SK-N-SH (cell line): Measurements from ENCODE around the gene HDHD2. TPM values are rescaled to one million over a fixed set of nuclear protein-coding genes. Genes with fewer than 3 reads are reported as not detected.

Experiments used
- CTCF ChIA-PET: fragments of 300-600, 350-600 bp; formaldehyde crosslinking; extraction: SDS; loops from one replicate; lab custom pipeline; 2021; lab: Yijun Ruan, JAX
- POLR2A ChIA-PET: fragments of 350-600 bp; sonication (Branson Sonifier 250); formaldehyde crosslinking; extraction: SDS; loops from one replicate; lab custom pipeline; 2020; ENCODE audit warnings: antibody characterized with exemption, inconsistent platforms; lab: Yijun Ruan, JAX
- DNase-seq: peaks from one replicate; pipeline ENCODE4 v3.0.0; 2012
- H2AFZ ChIP-seq: fragments of 200-600 bp; sonication (generic); 2 replicates; pipeline ENCODE4 v1.8.1; 2016; ENCODE audit warnings: antibody characterized with exemption, mild to moderate bottlenecking, low read depth
- H3F3A ChIP-seq: fragments of 200-600 bp; sonication (generic); replicated peaks from 2 replicates; pipeline ENCODE3; 2016; ENCODE audit warnings: antibody characterized with exemption, mild to moderate bottlenecking; ENCODE audit not compliant: insufficient read depth
- H3K27ac ChIP-seq, 2 experiments: fragments of 200-500 bp in 1 of 2; fragments of 200-600 bp in 1 of 2; sonication (Bioruptor generic) in 1 of 2; sonication (generic), shearing (Covaris generic) in 1 of 2; 2 replicates each; pipeline versions ENCODE4 v1.5.1 to v1.6.1; 2014 to 2016; ENCODE audit warnings: low read depth in 2 of 2, inconsistent platforms in 1 of 2, low read length in 1 of 2, mild to moderate bottlenecking in 1 of 2, mixed read lengths in 1 of 2
- H3K27me3 ChIP-seq: fragments of 200-600 bp; sonication (generic), shearing (Covaris generic); 2 replicates; pipeline ENCODE4 v1.6.1; 2016; ENCODE audit warnings: mixed run types; ENCODE audit not compliant: insufficient read depth
- H3K36me3 ChIP-seq, 2 experiments: fragments of 200-500 bp in 1 of 2; fragments of 200-600 bp in 1 of 2; sonication (Bioruptor generic) in 1 of 2; sonication (generic) in 1 of 2; replicated peaks in 1 of 2; 2 replicates each; pipeline versions ENCODE3 to v1.5.1; 2014 to 2016; ENCODE audit warnings: low read length in 1 of 2, mild to moderate bottlenecking in 1 of 2; ENCODE audit not compliant: insufficient read depth in 2 of 2, control insufficient read depth in 1 of 2
- H3K4me1 ChIP-seq, 2 experiments: fragments of 200-500 bp in 1 of 2; fragments of 200-600 bp in 1 of 2; sonication (Bioruptor generic) in 1 of 2; sonication (generic), shearing (Covaris generic) in 1 of 2; 2 replicates each; pipeline versions ENCODE4 v1.5.1 to v1.6.1; 2014 to 2016; ENCODE audit warnings: low read depth in 1 of 2, low read length in 1 of 2, mixed run types in 1 of 2; ENCODE audit not compliant: insufficient read depth in 2 of 2, control insufficient read depth in 1 of 2
- H3K4me2 ChIP-seq: fragments of 200-600 bp; sonication (generic), shearing (Covaris generic); 2 replicates; pipeline ENCODE4 v1.6.1; 2017; ENCODE audit warnings: mixed run types
- H3K4me3 ChIP-seq, 2 experiments: fragments of 200-500 bp in 1 of 2; fragments of 200-600 bp in 1 of 2; sonication (Bioruptor generic) in 1 of 2; sonication (generic), shearing (Covaris generic) in 1 of 2; 2 replicates each; pipeline versions ENCODE4 v1.5.1 to v1.8.1; 2014 to 2016; ENCODE audit warnings: low read depth in 2 of 2, inconsistent platforms in 1 of 2, low read length in 1 of 2, mild to moderate bottlenecking in 1 of 2, mixed read lengths in 1 of 2, moderate library complexity in 1 of 2
- H3K79me2 ChIP-seq: fragments of 200-600 bp; sonication (generic); 2 replicates; pipeline ENCODE4 v1.8.1; 2017; ENCODE audit warnings: mild to moderate bottlenecking; ENCODE audit not compliant: insufficient read depth
- H3K9ac ChIP-seq: fragments of 200-600 bp; sonication (generic); 2 replicates; pipeline ENCODE4 v1.6.1; 2017; ENCODE audit warnings: mixed run types
- H3K9me2 ChIP-seq: fragments of 200-600 bp; sonication (generic); 2 replicates; pipeline ENCODE4 v1.6.1; 2017; ENCODE audit warnings: mixed run types
- H3K9me3 ChIP-seq: fragments of 200-600 bp; sonication (generic); 2 replicates; pipeline ENCODE4 v1.6.1; 2017; ENCODE audit warnings: mixed run types, mild to moderate bottlenecking, moderate library complexity
- H4K20me1 ChIP-seq: fragments of 200-600 bp; sonication (generic); 2 replicates; pipeline ENCODE4 v1.6.1; 2017; ENCODE audit warnings: mild to moderate bottlenecking, mixed run types; ENCODE audit not compliant: insufficient read depth
- CTCF ChIP-seq: fragments of 200-600 bp; sonication (generic); IDR thresholded peaks from 2 replicates; pipeline ENCODE4 v1.6.1; 2017; ENCODE audit warnings: antibody characterized with exemption, mild to moderate bottlenecking, moderate library complexity
- RCOR1 ChIP-seq: fragments of 150-350 bp; IDR thresholded peaks from 2 replicates; pipeline ENCODE4 v1.6.1; 2017; ENCODE audit warnings: antibody characterized with exemption, low read length
- TCF12 ChIP-seq: IDR thresholded peaks from 2 replicates; pipeline ENCODE4 v1.4.0; 2012
- YY1 ChIP-seq: IDR thresholded peaks from 2 replicates; pipeline ENCODE4 v1.4.0; 2012; ENCODE audit warnings: low read depth, mild to moderate bottlenecking
- WGBS: methylation state at CpG from one replicate; pipeline ENCODE4 v1.1.6; 2017; ENCODE audit warnings: low lambda C conversion rate; 5-methylcytosine and 5-hydroxymethylcytosine counted together
- polyA plus RNA-seq, 3 experiments: library from polyadenylated mRNA; depleted of rRNA; stranded (reverse); fragments of >200 nt; gene quantifications; 2 replicates each; pipeline ENCODE4 v1.2.3, GENCODE V29; 2012
- TF ChIP-seq, protein P1 (sequence below): IDR thresholded peaks from 2 replicates; pipeline ENCODE4 v1.4.0; 2012; ENCODE audit warnings: low read depth, borderline replicate concordance
- TF ChIP-seq, protein P2 (sequence below): fragments of 150-350 bp; IDR thresholded peaks from 2 replicates; pipeline ENCODE4 v1.6.1; 2016; ENCODE audit warnings: mild to moderate bottlenecking, low read depth, low read length

HDHD2 gene
- polyA plus RNA-seq, 1 of the 3 experiments (the other 2 are of a cell fraction), result 10.6 TPM

DNA sequence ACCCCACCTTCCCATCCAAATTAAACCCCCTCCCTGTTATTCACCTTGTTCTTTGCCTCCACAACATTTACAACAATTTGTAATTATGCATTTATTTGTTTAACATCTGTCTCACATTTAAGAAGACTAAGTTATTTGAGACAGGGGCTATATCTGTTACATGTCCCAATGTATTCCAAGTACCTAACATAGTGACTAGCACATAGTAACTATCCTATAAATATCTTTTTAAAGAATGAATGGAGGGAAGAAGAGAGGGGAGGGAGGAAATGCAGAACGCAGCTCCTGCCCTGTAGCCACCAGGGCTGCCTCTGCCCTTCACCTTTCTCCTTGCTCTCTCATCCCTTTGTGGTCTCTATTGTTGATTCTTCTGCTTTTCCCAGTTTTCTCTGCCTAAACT is 40.6 kb downstream of the HDHD2 start:
- Histone ChIP-seq H3K36me3 (peaks cover 53 to 95% of the 10 kb centered on the region in 2 experiments), H3K79me2 (no peaks in the 10 kb centered on the region), H3K4me3 (no peak overlapping the region), H4K20me1 (no peaks in the 10 kb centered on the region), H3F3A (no peaks in the 10 kb centered on the region), H3K27me3 (no peaks in the 10 kb centered on the region), H3K9me2 (no peaks in the 10 kb centered on the region), H3K4me2 (no peak overlapping the region), H3K27ac (no peak overlapping the region), H3K4me1 (peaks cover 0 to 10% of the 10 kb centered on the region in 2 experiments; a peak in 1 of 4 replicates), H2AFZ (no peak overlapping the region), H3K9me3 (no peaks in the 10 kb centered on the region), H3K9ac (no peak overlapping the region)
- TF ChIP-seq RCOR1 (no peak), YY1 (no peak)
- CTCF ChIA-PET, result interaction anchor here (1.2 to 11.0 kb wide), 5 partner anchors 8 to 639 kb away, joined by 4 to 67 read pairs (median 5); no protein-coding TSS in a partner anchor
- POLR2A ChIA-PET, result no interaction called here
- 80% methylated on average over 1 of the region's 1 CpG for WGBS
- no peak for DNase-seq

DNA sequence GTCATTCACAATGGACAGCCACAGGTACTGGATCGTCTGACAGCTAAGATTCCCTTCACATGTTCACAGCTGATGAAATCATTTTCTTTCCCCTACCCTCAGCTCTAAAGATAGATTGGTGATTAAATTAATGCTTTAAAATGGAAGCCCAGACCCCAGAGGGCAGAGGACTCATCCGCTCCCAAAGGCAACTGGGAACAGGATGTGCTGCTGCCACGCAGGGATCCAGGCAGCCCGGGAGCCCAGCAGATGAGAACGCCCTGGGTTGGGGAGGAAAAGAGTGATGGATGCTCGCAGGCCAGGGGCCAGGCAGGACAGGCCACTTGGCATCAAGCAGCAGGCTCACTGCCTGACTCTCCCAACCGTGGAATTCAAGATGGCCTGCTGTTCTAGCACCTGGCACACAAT is 41.3 kb downstream of the HDHD2 start:
- no peaks in the 10 kb centered on the region for H3K27me3 ChIP-seq
- H3K27ac ChIP-seq, result no peak overlapping the region; a peak in 1 of 4 replicates
- no peak overlapping the region for H3K9ac ChIP-seq
- peak; percentile 9 for DNase-seq
- H3F3A ChIP-seq, result no peaks in the 10 kb centered on the region
- CTCF ChIA-PET, result interaction anchor here (1.6 to 11.0 kb wide), 5 partner anchors 8 to 640 kb away, joined by 5 to 67 read pairs (median 5); no protein-coding TSS in a partner anchor
- H3K9me3 ChIP-seq, result no peaks in the 10 kb centered on the region
- H3K4me3 ChIP-seq, result no peak overlapping the region
- whole genome bisulfite sequencing, result 82% methylated on average over 7 of the region's 7 CpGs
- H3K36me3 ChIP-seq, result peaks cover 47 to 95% of the 10 kb centered on the region in 2 experiments
- no peaks in the 10 kb centered on the region for H3K9me2 ChIP-seq
- H4K20me1 ChIP-seq, result no peaks in the 10 kb centered on the region
- H2AFZ ChIP-seq, result no peak overlapping the region
- H3K79me2 ChIP-seq, result no peaks in the 10 kb centered on the region
- TF ChIP-seq, protein P1, sequence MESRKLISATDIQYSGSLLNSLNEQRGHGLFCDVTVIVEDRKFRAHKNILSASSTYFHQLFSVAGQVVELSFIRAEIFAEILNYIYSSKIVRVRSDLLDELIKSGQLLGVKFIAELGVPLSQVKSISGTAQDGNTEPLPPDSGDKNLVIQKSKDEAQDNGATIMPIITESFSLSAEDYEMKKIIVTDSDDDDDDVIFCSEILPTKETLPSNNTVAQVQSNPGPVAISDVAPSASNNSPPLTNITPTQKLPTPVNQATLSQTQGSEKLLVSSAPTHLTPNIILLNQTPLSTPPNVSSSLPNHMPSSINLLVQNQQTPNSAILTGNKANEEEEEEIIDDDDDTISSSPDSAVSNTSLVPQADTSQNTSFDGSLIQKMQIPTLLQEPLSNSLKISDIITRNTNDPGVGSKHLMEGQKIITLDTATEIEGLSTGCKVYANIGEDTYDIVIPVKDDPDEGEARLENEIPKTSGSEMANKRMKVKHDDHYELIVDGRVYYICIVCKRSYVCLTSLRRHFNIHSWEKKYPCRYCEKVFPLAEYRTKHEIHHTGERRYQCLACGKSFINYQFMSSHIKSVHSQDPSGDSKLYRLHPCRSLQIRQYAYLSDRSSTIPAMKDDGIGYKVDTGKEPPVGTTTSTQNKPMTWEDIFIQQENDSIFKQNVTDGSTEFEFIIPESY, result no peak
- TF ChIP-seq CTCF (no peak), TCF12 (no peak)
- TF ChIP-seq, protein P2, sequence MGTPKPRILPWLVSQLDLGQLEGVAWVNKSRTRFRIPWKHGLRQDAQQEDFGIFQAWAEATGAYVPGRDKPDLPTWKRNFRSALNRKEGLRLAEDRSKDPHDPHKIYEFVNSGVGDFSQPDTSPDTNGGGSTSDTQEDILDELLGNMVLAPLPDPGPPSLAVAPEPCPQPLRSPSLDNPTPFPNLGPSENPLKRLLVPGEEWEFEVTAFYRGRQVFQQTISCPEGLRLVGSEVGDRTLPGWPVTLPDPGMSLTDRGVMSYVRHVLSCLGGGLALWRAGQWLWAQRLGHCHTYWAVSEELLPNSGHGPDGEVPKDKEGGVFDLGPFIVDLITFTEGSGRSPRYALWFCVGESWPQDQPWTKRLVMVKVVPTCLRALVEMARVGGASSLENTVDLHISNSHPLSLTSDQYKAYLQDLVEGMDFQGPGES, result no peak
- H3K4me1 ChIP-seq, result peaks cover 0 to 10% of the 10 kb centered on the region in 2 experiments; a peak in 1 of 4 replicates
- H3K4me2 ChIP-seq, result no peak overlapping the region
- POLR2A ChIA-PET, result no interaction called here
